ENCODE results near the gene CAMK1. TPM values are rescaled to one million over a fixed set of nuclear protein-coding genes. Genes with fewer than 3 reads are reported as not detected.

Gene CAMK1
- total RNA-seq, 4 donors from 2014 or later = 2.9 to 19.6 (median 7.6) TPM

DNA sequence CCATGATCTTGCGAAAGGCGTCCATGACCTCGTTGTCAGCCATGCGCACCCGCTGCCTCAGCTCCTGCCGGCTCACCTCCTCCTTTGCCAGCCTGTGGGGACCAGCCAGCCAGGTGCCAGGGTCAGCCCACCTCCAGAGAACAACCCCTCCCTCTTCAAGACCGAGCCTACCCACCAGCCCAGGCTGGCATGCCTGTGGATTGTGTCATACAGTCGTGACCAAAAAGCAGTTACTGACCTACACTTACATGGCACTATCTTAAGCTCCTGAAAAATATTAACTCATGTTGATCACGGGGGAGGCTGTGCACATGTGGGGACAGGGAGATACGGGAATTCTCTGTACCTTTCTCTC is 10.7 kb upstream of the CAMK1 start:
- no peaks in the 10 kb centered on the region for H3K27me3 ChIP-seq
- TF ChIP-seq CTCF (IDR thresholded peaks at IDR 0.05) = no peak
- no peak for TF ChIP-seq POLR2A (IDR thresholded peaks at IDR 0.05)
- intact Hi-C loops (cut with DNase I) = no loop called here
- no peak overlapping the region for H3K4me3 ChIP-seq
- peaks cover 5 to 65% (median 6%) of the 10 kb centered on the region in 3 donors for H3K36me3 ChIP-seq
- no peaks in the 10 kb centered on the region for H3K9me3 ChIP-seq
- peaks cover 0 to 32% (median 4%) of the 10 kb centered on the region in 3 donors for H3K4me1 ChIP-seq
- no peak for DNase-seq
- 73 to 76% methylated on average over 3 to 9 of the region's 10 CpGs for WGBS, 2 donors
- H3K27ac ChIP-seq = peak overlapping the region in 3 of 4 donors; percentile 13 to 76 (median 40)

DNA sequence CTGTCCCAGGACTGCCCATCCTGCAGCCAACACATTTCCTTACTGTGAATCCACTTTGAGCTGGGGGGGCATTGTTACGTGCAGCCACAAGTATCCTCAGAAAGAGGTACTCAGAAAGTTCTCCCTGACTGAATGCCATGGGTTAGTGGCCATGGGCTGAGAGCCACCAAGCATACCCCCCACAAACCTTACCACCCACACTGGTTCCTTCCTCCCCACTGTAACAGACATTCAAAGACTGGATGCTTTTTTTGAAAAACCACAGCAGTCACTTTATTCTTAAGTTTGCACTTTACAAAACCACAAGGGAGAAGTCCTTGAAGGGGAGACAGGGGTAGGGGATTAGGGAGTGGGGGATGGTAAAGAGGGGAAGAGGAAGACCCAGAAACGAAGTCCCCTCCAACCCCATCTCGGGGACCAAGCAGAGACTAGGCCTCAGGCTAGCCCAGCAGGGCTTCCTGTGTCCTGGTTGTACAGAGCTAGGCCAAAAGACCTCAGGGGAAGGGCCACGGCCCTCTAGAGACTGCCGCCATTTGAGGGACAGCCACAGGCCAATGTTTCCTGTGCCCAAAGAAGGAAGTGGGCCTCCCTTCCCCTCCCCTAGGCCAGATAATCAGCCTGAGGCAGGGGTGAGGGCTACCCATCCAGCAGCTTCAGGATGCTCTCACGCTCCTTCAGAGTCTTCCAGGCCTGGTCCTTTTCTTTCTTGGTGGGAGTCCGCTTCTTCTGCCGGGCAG is 10.1 kb upstream of the CAMK1 start:
- TF ChIP-seq POLR2A (IDR thresholded peaks at IDR 0.05) (no peak), CTCF (IDR thresholded peaks at IDR 0.05) (no peak)
- DNase-seq = no peak
- H3K9me3 ChIP-seq = no peaks in the 10 kb centered on the region
- peaks cover 0 to 32% (median 4%) of the 10 kb centered on the region in 3 donors for H3K4me1 ChIP-seq
- intact Hi-C loops (cut with DNase I) = no loop called here
- peaks cover 5 to 60% (median 5%) of the 10 kb centered on the region in 3 donors for H3K36me3 ChIP-seq
- peak overlapping the region; percentile 13 to 76 (median 34) for H3K27ac ChIP-seq
- no peak overlapping the region for H3K4me3 ChIP-seq
- no peaks in the 10 kb centered on the region for H3K27me3 ChIP-seq
- WGBS, 2 donors = 53 to 59% methylated on average over 3 to 5 of the region's 8 CpGs

DNA sequence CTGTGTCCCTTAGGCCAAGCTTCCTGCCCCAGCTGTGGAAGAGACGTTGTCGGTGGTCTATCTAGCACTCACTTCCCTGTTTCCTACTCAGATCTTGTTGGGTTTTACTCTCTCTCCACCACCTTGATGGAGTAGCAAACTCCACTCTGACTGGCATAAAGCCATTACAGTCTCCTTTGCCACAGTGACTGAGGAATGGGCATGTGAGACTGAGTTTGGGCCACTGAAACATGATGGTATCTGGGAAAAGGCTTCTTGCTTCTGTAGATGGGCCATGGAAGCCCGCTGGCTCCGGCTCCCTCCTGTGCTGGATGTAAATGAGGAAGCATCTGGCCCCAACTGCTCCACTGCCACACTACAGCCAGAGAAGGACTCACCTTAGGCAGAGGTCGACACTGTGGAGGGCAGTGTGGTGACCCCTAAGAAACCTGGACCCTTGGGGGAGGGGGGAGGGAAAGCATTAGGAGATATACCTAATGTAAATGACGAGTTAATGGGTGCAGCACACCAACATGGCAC is 9.4 kb upstream of the CAMK1 start:
- DNase-seq = no peak
- intact Hi-C loops (cut with DNase I) = no loop called here
- H3K4me1 ChIP-seq = peaks cover 0 to 32% (median 4%) of the 10 kb centered on the region in 3 donors
- WGBS, 2 donors = 79 to 82% methylated on average over 3 of the region's 6 CpGs
- H3K4me3 ChIP-seq = no peak overlapping the region
- no peaks in the 10 kb centered on the region for H3K9me3 ChIP-seq
- H3K27me3 ChIP-seq = no peaks in the 10 kb centered on the region
- TF ChIP-seq POLR2A (IDR thresholded peaks at IDR 0.05) (no peak), CTCF (IDR thresholded peaks at IDR 0.05) (no peak)
- no peak overlapping the region for H3K27ac ChIP-seq
- H3K36me3 ChIP-seq = peaks cover 5 to 52% (median 5%) of the 10 kb centered on the region in 3 donors

GRCh38 chr3:9778143-9779074 is 8.7 kb upstream of the CAMK1 start:
- H3K27ac ChIP-seq = no peak overlapping the region
- WGBS, 2 donors = 76 to 83% methylated on average over 4 to 5 of the region's 5 CpGs

More at GRCh38 chr3:9778143-9779074, 8.7 kb upstream of the CAMK1 start:
- H3K36me3 ChIP-seq = peaks cover 0 to 45% (median 5%) of the 10 kb centered on the region in 3 donors
- no peaks in the 10 kb centered on the region for H3K9me3 ChIP-seq
- no peak for DNase-seq
- peaks cover 0 to 32% (median 4%) of the 10 kb centered on the region in 3 donors for H3K4me1 ChIP-seq
- no peak for TF ChIP-seq POLR2A (IDR thresholded peaks at IDR 0.05)
- TF ChIP-seq CTCF (IDR thresholded peaks at IDR 0.05) = no peak
- H3K27me3 ChIP-seq = no peaks in the 10 kb centered on the region
- H3K4me3 ChIP-seq = no peak overlapping the region
- intact Hi-C loops (cut with DNase I) = no loop called here

Measured in esophagus squamous epithelium (tissue), 5 donors.